T47D (cell line): ENCODE results near the gene CRTC3.

Source experiments
- DNase-seq, 2 experiments: peaks; one replicate each; pipeline versions ENCODE4 v3.0.0 to v3.0.0-alpha.2; 2011 to 2012; ENCODE audit warnings: low read depth in 1 of 2, low spot score in 1 of 2
- JUND ChIP-seq: IDR thresholded peaks from 2 replicates; pipeline ENCODE4 v1.6.1; 2012; ENCODE audit warnings: low read depth
- in situ Hi-C: cut with HindIII; loops from 2 replicates; pipeline ENCODE4 v1.10.0; 2016; ENCODE audit warnings: low sequenced_read_pairs, low pct_unique_long_range_greater_than_20kb

CRTC3 gene, protein sequence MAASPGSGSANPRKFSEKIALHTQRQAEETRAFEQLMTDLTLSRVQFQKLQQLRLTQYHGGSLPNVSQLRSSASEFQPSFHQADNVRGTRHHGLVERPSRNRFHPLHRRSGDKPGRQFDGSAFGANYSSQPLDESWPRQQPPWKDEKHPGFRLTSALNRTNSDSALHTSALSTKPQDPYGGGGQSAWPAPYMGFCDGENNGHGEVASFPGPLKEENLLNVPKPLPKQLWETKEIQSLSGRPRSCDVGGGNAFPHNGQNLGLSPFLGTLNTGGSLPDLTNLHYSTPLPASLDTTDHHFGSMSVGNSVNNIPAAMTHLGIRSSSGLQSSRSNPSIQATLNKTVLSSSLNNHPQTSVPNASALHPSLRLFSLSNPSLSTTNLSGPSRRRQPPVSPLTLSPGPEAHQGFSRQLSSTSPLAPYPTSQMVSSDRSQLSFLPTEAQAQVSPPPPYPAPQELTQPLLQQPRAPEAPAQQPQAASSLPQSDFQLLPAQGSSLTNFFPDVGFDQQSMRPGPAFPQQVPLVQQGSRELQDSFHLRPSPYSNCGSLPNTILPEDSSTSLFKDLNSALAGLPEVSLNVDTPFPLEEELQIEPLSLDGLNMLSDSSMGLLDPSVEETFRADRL

GRCh38 chr15:90529371-90530249 lies at the start of gene CRTC3:
Gene CRTC3 (plus strand): TSS chr15:90529923. CDS start chr15:90530072, 149 bp downstream.
- TF ChIP-seq JUND, result no peak
- peak; percentile 59 to 82 for DNase-seq
- in situ Hi-C loops, result no loop called here

DNA sequence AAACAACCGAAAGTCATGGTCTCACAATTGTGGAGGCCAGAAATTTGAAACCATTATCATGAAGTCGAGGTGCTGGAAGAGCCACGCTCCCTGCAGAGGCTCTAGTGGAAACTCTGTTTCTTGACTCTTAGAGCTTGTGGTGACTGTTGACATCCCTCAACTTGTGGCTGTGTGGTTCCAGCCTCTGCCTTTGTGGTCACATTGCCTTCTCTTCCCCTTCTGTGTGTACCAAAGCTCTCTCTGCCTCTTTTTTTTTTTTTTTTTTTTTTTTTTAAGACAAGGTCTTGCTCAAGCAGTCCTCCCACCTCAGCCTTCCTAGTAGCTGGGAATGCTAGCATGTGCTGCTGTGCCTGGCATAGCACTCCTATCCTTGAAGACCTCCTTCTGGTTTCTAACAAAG lies 48.7 kb upstream of the CRTC3 start:
- in situ Hi-C loops, result no loop called here
- no peak for DNase-seq
- TF ChIP-seq JUND, result no peak

GRCh38 chr15:90482124-90483011 lies 47.4 kb upstream of the CRTC3 start:
- TF ChIP-seq JUND, result no peak
- in situ Hi-C loops, result no loop called here
- DNase-seq, result peak in 1 of 2 experiments; percentile 60

DNA sequence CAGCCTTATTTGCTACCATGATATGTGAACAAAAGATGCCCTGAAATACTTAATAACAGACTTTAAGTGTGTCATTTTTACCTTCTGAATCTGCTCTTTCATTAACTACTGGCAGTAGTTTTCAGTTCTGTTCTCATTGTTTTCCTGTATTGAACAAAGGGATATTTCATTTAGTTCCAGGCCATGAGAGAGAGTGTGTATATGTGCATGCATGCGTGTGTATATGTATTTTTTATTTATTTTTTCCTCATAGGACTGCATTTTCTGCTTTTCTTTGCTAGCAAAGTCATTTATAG lies 46.8 kb upstream of the CRTC3 start:
- no peak for DNase-seq
- TF ChIP-seq JUND, result no peak
- in situ Hi-C loops, result no loop called here

- DNase-seq, result no peak
- in situ Hi-C loops, result no loop called here
- no peak for TF ChIP-seq JUND
These were observed 46.1 kb upstream of the CRTC3 start for GRCh38 chr15:90483637-90484036.

- in situ Hi-C loops, result no loop called here
- no peak for DNase-seq
- no peak for TF ChIP-seq JUND
These were observed 42.5 kb upstream of the CRTC3 start for GRCh38 chr15:90487186-90487585.

GRCh38 chr15:90489514-90489913 lies 40.2 kb upstream of the CRTC3 start:
- in situ Hi-C loops, result no loop called here
- no peak for DNase-seq
- no peak for TF ChIP-seq JUND

- in situ Hi-C loops, result no loop called here
- no peak for TF ChIP-seq JUND
- DNase-seq, result no peak
These were observed 39.8 kb upstream of the CRTC3 start for GRCh38 chr15:90489944-90490343.

DNA sequence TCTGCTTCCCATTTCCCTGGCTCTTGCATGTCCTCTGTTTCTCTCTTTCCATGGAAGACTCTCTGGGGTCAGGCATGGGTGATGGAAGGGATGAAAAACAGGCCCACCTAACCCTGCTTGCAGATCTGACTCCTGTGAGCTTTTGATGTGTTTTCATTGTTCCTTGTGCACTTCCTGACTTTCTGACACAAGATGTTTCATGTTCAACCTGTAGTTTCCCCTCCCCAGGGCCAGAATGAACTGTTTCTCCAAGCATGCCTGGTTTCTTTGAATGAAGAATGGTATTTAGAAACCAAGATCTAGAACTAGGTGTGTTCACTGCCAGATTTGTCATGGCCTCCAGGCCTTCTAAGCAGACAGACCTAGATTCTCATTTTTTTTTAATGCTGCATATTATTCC lies 36.1 kb upstream of the CRTC3 start:
- no peak for TF ChIP-seq JUND
- in situ Hi-C loops, result no loop called here
- DNase-seq, result no peak

GRCh38 chr15:90495067-90495466 lies 34.7 kb upstream of the CRTC3 start:
- in situ Hi-C loops, result no loop called here
- TF ChIP-seq JUND, result no peak
- no peak for DNase-seq

DNA sequence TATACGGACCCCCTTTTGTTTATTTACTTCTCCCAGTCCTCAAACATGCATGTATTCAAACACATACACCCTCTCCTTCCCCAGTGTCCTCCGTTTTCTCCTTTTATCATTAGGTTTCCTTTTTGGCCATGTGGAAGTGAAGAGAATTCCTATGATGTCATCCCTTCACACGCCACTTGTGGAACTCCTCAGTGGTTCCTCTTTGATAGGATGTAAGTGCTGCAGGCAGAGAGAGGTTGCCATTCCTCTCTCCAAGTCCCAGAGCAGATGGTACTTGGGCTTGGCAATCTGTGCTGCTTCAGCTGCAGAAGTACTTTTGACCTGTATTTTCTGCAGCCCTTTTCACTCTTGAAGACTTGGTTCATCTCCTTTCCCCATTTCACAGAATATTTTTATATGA lies 32.9 kb upstream of the CRTC3 start:
- in situ Hi-C loops, result no loop called here
- TF ChIP-seq JUND, result no peak
- DNase-seq, result no peak

GRCh38 chr15:90497376-90497775 lies 32.3 kb upstream of the CRTC3 start:
- TF ChIP-seq JUND, result no peak
- in situ Hi-C loops, result no loop called here
- no peak for DNase-seq
